K562 (cell line): ENCODE results near the gene CMTM4. TPM values are rescaled to one million over a fixed set of nuclear protein-coding genes. Genes with fewer than 3 reads are reported as not detected.

Experiments
- EWSR1 ChIP-seq: fragments of 450-650 bp; IDR thresholded peaks from 2 replicates; pipeline ENCODE4 v1.6.1; 2018; ENCODE audit warnings: borderline replicate concordance, mild to moderate bottlenecking, low read depth, moderate library complexity; ENCODE audit not compliant: partially characterized antibody
- HLTF ChIP-seq: fragments of 450-650 bp; IDR thresholded peaks from 2 replicates; pipeline ENCODE4 v1.6.1; 2016
- IRF2 ChIP-seq: sonication (generic); formaldehyde crosslinking; IDR thresholded peaks from 2 replicates; pipeline ENCODE4 v1.8.1; 2022; ENCODE audit warnings: mild to moderate bottlenecking, missing genetic modification reagents
- PCBP2 ChIP-seq: fragments of 200-400 bp; formaldehyde crosslinking; IDR thresholded peaks from 2 replicates; pipeline ENCODE4 v1.6.1; 2018; ENCODE audit warnings: low read length, low read depth, mild to moderate bottlenecking, moderate library complexity; ENCODE audit not compliant: poor library complexity, severe bottlenecking
- RCOR1 ChIP-seq, 2 experiments: IDR thresholded peaks; 2 replicates each; pipeline ENCODE4 v1.6.1; 2012; ENCODE audit warnings: low read depth in 2 of 2, low read length in 2 of 2, borderline replicate concordance in 1 of 2, improper control_type of control experiment in 1 of 2
- SP1 ChIP-seq: sonication (generic); formaldehyde crosslinking; IDR thresholded peaks from 2 replicates; pipeline ENCODE4 v1.8.1; 2022; ENCODE audit warnings: mild to moderate bottlenecking, missing genetic modification reagents
- VEZF1 ChIP-seq: fragments of 200-800 bp; sonication (Bioruptor generic); IDR thresholded peaks from 2 replicates; pipeline ENCODE4 v1.6.1; 2017; ENCODE audit warnings: missing genetic modification characterization, missing compliant biosample characterization
- ZBTB49 ChIP-seq: sonication (generic); formaldehyde crosslinking; IDR thresholded peaks from 2 replicates; pipeline ENCODE4 v1.8.0; 2022; ENCODE audit warnings: missing genetic modification reagents, mild to moderate bottlenecking, borderline replicate concordance
- ZNF239 ChIP-seq: fragments of 250-450 bp; sonication (Bioruptor Pico); IDR thresholded peaks from 2 replicates; pipeline ENCODE4 v1.4.0; 2020; ENCODE audit warnings: mild to moderate bottlenecking
- ZNF318 ChIP-seq, 2 experiments: fragments of 450-650 bp; IDR thresholded peaks; 2 replicates each; pipeline ENCODE4 v1.6.1; 2016; ENCODE audit warnings: mild to moderate bottlenecking in 2 of 2, borderline replicate concordance in 1 of 2, low read depth in 1 of 2, moderate library complexity in 1 of 2
- ZNF347 ChIP-seq: fragments of 450-650 bp; formaldehyde crosslinking; IDR thresholded peaks from 2 replicates; pipeline ENCODE4 v1.4.0; 2020; ENCODE audit warnings: low read depth, mild to moderate bottlenecking, moderate library complexity
- polyA plus RNA-seq, 8 experiments: library from polyadenylated mRNA; depleted of rRNA in 4 of 8; stranded (reverse) in 5 of 8; unstranded in 3 of 8; fragments of >200 nt; fragmentation: Nextera tagmentation in 2 of 8; fragmentation: Illumina TruSeq in 1 of 8; extraction: Ambion mirVana in 2 of 8; extraction: Trizol in 1 of 8; gene quantifications; 2 replicates each; pipeline versions ENCODE4 v1.2.1 to v1.2.3, GENCODE V29; 2011 to 2014; ENCODE audit warnings: inconsistent platforms in 1 of 8, missing spikeins in 1 of 8
- total RNA-seq, 7 experiments: library from RNA; depleted of rRNA in 6 of 7; stranded (reverse); fragments of >200 nt in 6 of 7; fragmentation: Illumina TruSeq in 2 of 7; extraction: Trizol in 2 of 7; gene quantifications; 2 replicates each; pipeline versions ENCODE4 v1.2.1 to v1.2.3, GENCODE V29; 2011 to 2021; ENCODE audit warnings: low replicate concordance in 1 of 7

CMTM4 gene
- total and polyA plus RNA-seq, 9 of the 15 experiments (the other 6 are each of a cell fraction or from before 2014, with no cell fraction given): 2.0 to 21.3 (median 12.5) TPM

DNA sequence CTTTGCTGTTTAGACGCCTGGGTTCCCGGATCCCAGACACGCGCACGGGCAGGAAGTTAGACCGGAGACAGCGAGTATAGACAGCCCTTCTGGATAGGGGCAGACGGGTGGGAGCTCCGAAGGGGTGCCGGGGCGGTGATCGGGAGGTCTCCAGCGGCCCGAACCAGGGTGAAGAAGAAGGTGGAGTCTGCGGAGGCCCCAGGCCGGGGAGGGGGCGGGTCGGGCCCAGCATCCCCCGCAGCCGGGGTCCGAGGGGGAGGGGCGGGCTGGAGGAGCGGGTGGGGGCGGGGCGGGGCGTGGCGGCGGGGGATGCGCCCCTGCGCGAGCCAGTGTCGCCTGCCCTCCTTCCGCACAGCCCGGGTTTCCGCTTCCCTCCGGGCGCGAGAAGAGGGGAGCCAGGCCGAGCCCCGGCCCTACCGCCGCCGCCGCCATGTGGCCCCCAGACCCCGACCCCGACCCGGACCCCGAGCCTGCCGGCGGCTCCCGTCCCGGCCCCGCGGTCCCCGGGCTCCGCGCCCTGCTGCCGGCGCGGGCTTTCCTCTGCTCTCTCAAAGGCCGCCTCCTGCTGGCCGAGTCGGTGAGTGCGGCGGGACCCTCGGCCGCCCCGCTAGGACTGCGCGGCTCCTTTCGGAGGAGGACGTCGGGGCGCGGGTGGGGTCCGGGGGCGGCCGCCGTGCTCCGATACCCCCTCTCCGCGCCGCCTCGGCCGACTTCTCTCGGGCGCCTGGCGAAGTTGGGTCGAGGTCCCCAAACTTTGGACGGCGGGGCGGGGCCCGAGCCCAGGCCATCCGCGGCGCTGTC lies 92.0 kb downstream of the CMTM4 start, which contains the start of gene CMTM3 (continued):
- peak; percentile 88 for TF ChIP-seq VEZF1 (CRISPR knock-in tag)
- no peak for TF ChIP-seq IRF2 (CRISPR knock-in tag)
- TF ChIP-seq HLTF: no peak
- no peak for TF ChIP-seq ZNF318 (IDR thresholded peaks at IDR 0.05; ENCODE audit: borderline replicate concordance in 1 of 2, low read depth in 1 of 2)
- no peak for TF ChIP-seq ZNF347
- TF ChIP-seq ZBTB49: no peak
- TF ChIP-seq SP1 (CRISPR knock-in tag): no peak
- TF ChIP-seq RCOR1 (IDR thresholded peaks at IDR 0.05; ENCODE audit: borderline replicate concordance in 1 of 2, low read depth in 2 of 2, low read length in 2 of 2): 0 out of 4 replicates have a peak, but pooled peaks of 1 of the 2 experiments have one; percentile 51
- no peak for TF ChIP-seq EWSR1
- no peak for TF ChIP-seq ZNF239 (CRISPR knock-in tag)
- TF ChIP-seq PCBP2: no peak
